Measurements from ENCODE around the gene INSC. TPM values are rescaled to one million over a fixed set of nuclear protein-coding genes. Genes with fewer than 3 reads are reported as not detected.

The INSC gene
- total RNA-seq: 0.09 and 0.11 TPM in 2 replicates

GRCh38 chr11:15114501-15115475, at the start of gene INSC:
Gene INSC (plus strand): TSS chr11:15114923. CDS start chr11:15149175, 34,252 bp downstream.
- intact Hi-C loops (cut with micrococcal nuclease): loop anchor here (5.0 kb wide), 1 partner anchor 38 kb away; no protein-coding TSS in a partner anchor

- intact Hi-C loops (cut with micrococcal nuclease): loop anchor here (10.0 kb wide), 1 partner anchor 425 kb away; the partner anchor contains the start of gene PDE3B
Measured at GRCh38 chr11:15069751-15070150, 45.0 kb upstream of the INSC start.

- intact Hi-C loops (cut with micrococcal nuclease): loop anchor here (10.0 kb wide), 1 partner anchor 427 kb away; the partner anchor contains the start of gene PDE3B
Measured at GRCh38 chr11:15071556-15072255, 43.0 kb upstream of the INSC start.

- intact Hi-C loops (cut with micrococcal nuclease): loop anchor here (10.0 kb wide), 1 partner anchor 428 kb away; the partner anchor contains the start of gene PDE3B
Measured at GRCh38 chr11:15072551-15073143, 42.1 kb upstream of the INSC start.

GRCh38 chr11:15073361-15074205, 41.1 kb upstream of the INSC start, which contains the start of gene CALCB:
Gene CALCB (plus strand): TSS chr11:15073593. CDS start chr11:15074719, 1,126 bp downstream.
- intact Hi-C loops (cut with micrococcal nuclease): loop anchor here (1.0 to 10.0 kb wide), 4 partner anchors 99 to 553 kb away; partner anchors contain the start of genes PDE3B and PSMA1

- intact Hi-C loops (cut with micrococcal nuclease): loop anchor here (1.0 to 10.0 kb wide), 5 partner anchors 100 to 554 kb away; partner anchors contain the start of genes PDE3B and PSMA1
Measured at GRCh38 chr11:15074206-15075161, 40.2 kb upstream of the INSC start.

- intact Hi-C loops (cut with micrococcal nuclease): loop anchor here (1.0 to 10.0 kb wide), 3 partner anchors 167 to 430 kb away; partner anchors contain the start of gene PDE3B
Measured at GRCh38 chr11:15075162-15075526, 39.6 kb upstream of the INSC start.

- intact Hi-C loops (cut with micrococcal nuclease): loop anchor here (10.0 kb wide), 1 partner anchor 56 kb away; no protein-coding TSS in a partner anchor
Measured at GRCh38 chr11:15091175-15091574, 23.5 kb upstream of the INSC start.

GRCh38 chr11:15091625-15092024, 23.1 kb upstream of the INSC start:
- intact Hi-C loops (cut with micrococcal nuclease): loop anchor here (10.0 kb wide), 1 partner anchor 57 kb away; no protein-coding TSS in a partner anchor

- intact Hi-C loops (cut with micrococcal nuclease): loop anchor here (10.0 kb wide), 1 partner anchor 59 kb away; no protein-coding TSS in a partner anchor
Measured at GRCh38 chr11:15093432-15093831, 21.3 kb upstream of the INSC start.

GRCh38 chr11:15095736-15096228, 18.9 kb upstream of the INSC start:
- intact Hi-C loops (cut with micrococcal nuclease): loop anchor here (10.0 kb wide), 1 partner anchor 61 kb away; no protein-coding TSS in a partner anchor

GRCh38 chr11:15097411-15097810, 17.3 kb upstream of the INSC start:
- intact Hi-C loops (cut with micrococcal nuclease): loop anchor here (10.0 kb wide), 1 partner anchor 63 kb away; no protein-coding TSS in a partner anchor

- intact Hi-C loops (cut with micrococcal nuclease): loop anchor here (10.0 kb wide), 1 partner anchor 64 kb away; no protein-coding TSS in a partner anchor
Measured at GRCh38 chr11:15099267-15099666, 15.5 kb upstream of the INSC start.

- intact Hi-C loops (cut with micrococcal nuclease): loop anchor here (1.0 kb wide), 2 partner anchors 58 to 107 kb away; no protein-coding TSS in a partner anchor
Measured at GRCh38 chr11:15101072-15101709, 13.5 kb upstream of the INSC start.

- intact Hi-C loops (cut with micrococcal nuclease): no loop called here
Measured at GRCh38 chr11:15104166-15104565, 10.6 kb upstream of the INSC start.

GRCh38 chr11:15106201-15106965, 8.3 kb upstream of the INSC start:
- intact Hi-C loops (cut with micrococcal nuclease): no loop called here
